ENCODE results near the gene PITPNM3. TPM values are rescaled to one million over a fixed set of nuclear protein-coding genes. Genes with fewer than 3 reads are reported as not detected.

PITPNM3 gene
- total and polyA plus RNA-seq, 2 of the 8 experiments (the other 6 are each of a cell fraction or from before 2014, with no cell fraction given), result 1.7 to 3.1 TPM

GRCh38 chr17:6413065-6413464 is 143.3 kb downstream of the PITPNM3 start (continued):
- no peak for TF ChIP-seq JUN (IDR thresholded peaks at IDR 0.05; ENCODE audit: low read depth, low read length)
- no peak for TF ChIP-seq SRF (IDR thresholded peaks at IDR 0.05; ENCODE audit: low read depth, low read length)
- TF ChIP-seq RAD21 (IDR thresholded peaks at IDR 0.05 in 1 of 2, conservative IDR thresholded peaks at IDR 0.05 in 1 of 2; ENCODE audit: low read depth in 2 of 2, low read length in 2 of 2), result peak; percentile 85 to 86
- TF ChIP-seq POU5F1 (IDR thresholded peaks at IDR 0.05; ENCODE audit: low read depth, low read length), result no peak
- TF ChIP-seq KDM4A (IDR thresholded peaks at IDR 0.05; ENCODE audit: low read depth, low read length, severe bottlenecking), result no peak
- no peak for TF ChIP-seq MAX (IDR thresholded peaks at IDR 0.05)
- no peak for TF ChIP-seq BRCA1 (IDR thresholded peaks at IDR 0.05; ENCODE audit: low read depth, low read length)
- TF ChIP-seq CBX5 (IDR thresholded peaks at IDR 0.05; ENCODE audit: low read depth, low read length), result no peak
- TF ChIP-seq TEAD4 (IDR thresholded peaks at IDR 0.05; ENCODE audit: low read depth, low read length), result no peak
- TF ChIP-seq JUND (IDR thresholded peaks at IDR 0.05; ENCODE audit: low read length), result no peak
- TF ChIP-seq EGR1 (IDR thresholded peaks at IDR 0.05; ENCODE audit: borderline replicate concordance, low read depth, low read length), result no peak
